GM13976 (cell line): ENCODE measurements around the gene SLC35B2.

Source experiments
- DNase-seq: peaks from one replicate; pipeline ENCODE4 v3.0.0; 2012; ENCODE audit warnings: low spot score
- CTCF ChIP-seq: IDR thresholded peaks from 2 replicates; pipeline ENCODE4 v1.5.1; 2012; ENCODE audit warnings: borderline replicate concordance, mild to moderate bottlenecking; ENCODE audit not compliant: insufficient read depth; ENCODE audit errors: extremely low read depth, missing control alignments, control extremely low read depth
- in situ Hi-C: fragments of 300-500 bp; cut with MboI; formaldehyde crosslinking; loops from one replicate; pipeline ENCODE4 v1.12.0; 2022; ENCODE audit warnings: low sequenced_read_pairs, mixed read lengths, inconsistent platforms; ENCODE audit not compliant: unreplicated experiment

The SLC35B2 gene

GRCh38 chr6:44276667-44277640 lies 19.6 kb upstream of the SLC35B2 start:
- no peak for DNase-seq
- no peak for TF ChIP-seq CTCF
- in situ Hi-C loops: no loop called here

DNA sequence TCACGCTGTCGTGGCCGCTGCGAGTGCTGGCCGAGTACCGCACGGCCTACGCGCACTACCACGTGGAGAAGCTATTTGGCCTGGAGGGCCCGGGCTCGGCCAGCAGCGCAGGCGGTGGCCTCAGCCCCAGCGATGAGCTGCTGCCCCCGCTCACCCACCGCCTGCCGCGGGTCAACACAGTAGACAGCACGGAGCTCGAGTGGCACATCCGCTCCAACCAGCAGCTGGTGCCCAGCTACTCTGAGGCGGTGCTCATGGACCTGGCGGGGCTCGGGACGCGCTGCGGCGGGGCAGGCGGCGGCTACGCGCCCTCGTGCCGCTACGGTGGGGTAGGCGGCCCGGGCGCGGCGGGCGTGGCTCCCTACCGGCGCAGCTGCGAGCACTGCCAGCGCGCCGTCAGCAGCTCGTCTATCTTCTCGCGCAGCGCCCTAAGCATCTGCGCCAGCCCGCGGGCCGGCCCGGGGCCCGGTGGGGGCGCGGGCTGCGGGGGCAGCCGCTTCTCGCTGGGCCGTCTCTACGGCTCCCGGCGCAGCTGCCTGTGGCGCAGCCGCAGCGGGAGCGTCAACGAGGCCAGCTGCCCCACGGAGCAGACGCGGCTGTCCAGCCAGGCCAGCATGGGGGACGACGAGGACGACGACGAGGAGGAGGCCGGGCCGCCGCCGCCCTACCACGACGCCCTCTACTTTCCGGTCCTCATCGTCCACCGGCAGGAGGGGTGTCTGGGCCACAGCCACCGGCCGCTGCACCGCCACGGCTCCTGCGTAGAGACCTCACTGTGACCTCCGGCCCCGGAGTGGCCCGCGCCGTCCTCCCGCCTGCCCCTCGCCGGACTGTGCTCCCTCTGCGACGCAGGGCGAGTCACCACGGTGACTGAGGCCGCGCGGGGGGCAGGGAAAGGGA lies 18.7 kb upstream of the SLC35B2 start:
- TF ChIP-seq CTCF: no peak
- DNase-seq: no peak
- in situ Hi-C loops: no loop called here

DNA sequence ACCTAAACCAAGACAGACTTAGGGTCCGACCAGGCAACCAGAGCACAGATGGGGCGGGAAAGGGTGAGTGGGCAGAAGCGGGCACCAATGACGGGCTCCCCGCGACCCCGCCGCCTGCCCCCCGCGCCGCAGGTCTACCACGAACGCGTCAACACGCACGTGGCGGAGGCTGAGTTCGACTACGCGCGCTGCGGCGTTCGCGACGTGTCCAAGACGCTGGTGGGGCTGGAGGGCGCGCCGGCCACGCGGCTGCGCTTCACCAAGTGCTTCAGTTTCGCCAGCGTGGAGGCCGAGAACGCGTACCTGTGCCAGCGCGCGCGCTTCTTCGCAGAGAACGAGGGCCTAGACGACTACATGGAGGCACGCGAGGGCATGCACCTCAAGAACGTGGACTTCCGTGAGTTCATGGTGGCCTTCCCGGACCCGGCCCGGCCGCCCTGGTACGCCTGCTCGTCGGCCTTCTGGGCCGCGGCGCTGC lies 18.0 kb upstream of the SLC35B2 start:
- in situ Hi-C loops: no loop called here
- TF ChIP-seq CTCF: no peak
- no peak for DNase-seq

DNA sequence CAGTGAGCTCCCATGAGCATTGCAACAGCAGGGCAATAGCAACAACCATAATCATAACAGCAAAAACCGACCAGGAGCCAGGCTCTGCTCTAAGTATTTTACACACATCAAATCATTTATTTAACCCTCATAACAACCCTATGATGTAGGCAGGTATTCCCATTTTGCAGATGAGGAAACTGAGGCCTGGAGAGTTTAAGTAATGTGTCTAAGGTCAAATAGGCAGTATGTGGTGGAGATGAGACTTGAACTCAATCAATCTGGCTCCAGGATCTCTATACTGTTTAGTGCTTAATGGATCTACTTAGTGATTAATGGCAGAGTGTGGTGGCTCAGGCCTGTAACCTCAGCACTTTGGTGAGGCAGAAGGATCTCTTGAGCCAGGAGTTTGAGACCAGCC lies 16.3 kb upstream of the SLC35B2 start:
- no peak for DNase-seq
- TF ChIP-seq CTCF: no peak
- in situ Hi-C loops: no loop called here

DNA sequence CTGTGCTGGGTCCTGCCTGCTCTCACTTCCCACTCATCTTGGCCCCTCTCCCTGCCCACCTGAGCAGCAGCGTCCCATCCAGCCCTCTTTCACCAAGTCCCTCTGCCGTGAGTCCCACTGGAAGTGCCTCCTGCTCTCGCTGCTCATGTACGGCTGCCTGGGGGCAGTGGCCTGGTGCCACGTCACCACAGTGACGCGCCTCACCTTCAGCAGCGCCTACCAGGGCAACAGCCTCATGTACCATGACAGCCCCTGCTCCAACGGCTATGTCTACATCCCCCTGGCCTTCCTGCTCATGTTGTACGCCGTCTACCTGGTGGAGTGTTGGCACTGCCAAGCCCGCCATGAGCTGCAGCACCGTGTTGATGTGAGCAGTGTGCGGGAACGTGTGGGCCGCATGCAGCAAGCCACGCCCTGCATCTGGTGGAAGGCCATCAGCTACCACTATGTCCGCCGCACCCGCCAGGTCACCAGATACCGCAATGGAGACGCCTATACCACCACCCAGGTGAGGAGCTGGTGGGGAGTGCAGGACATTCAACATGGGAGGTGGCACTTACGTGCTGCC lies 15.8 kb upstream of the SLC35B2 start:
- in situ Hi-C loops: no loop called here
- TF ChIP-seq CTCF: no peak
- no peak for DNase-seq

DNA sequence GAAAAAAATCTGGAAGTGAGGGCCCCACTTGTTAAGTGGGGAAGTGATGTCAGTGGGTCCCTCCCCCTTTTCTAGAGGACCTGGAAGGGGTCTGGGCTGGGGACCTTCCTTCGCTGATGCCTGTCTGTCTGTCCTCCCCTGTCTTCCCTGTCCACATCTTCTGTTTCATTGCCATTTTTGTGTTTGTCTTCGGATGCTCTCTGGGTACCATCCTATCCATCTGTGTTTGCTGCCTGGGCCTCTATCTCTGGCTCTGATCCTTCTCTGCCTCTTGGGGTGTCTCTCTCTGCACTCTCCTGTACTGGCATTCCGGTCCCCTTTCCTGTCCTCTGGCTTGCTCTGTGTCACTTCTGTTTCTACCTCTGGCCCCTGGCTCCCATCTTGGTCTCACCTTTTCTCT lies 15.2 kb upstream of the SLC35B2 start:
- no peak for DNase-seq
- no peak for TF ChIP-seq CTCF
- in situ Hi-C loops: no loop called here
